HL-60/S4 (cell line): Measurements from ENCODE around the gene IFNA14.
"Not testable (repeated sequence)": the region's sequence is repeated elsewhere in the genome, so short reads cannot be mapped to it uniquely, and the experiment has no call there.

Experiments used
- in situ Hi-C: fragments of 300-500 bp; cut with MboI; formaldehyde crosslinking; loops from 2 replicates; pipeline ENCODE4 v1.14.3; 2022; ENCODE audit warnings: low sequenced_read_pairs

Gene IFNA14

GRCh38 chr9:21217211-21217610 is 22.6 kb downstream of the IFNA14 start, which contains the start of gene IFNA16:
Gene IFNA16, minus strand, starts transcription at chr9:21217311. Its CDS starts 6 bp downstream, at chr9:21217305.
- in situ Hi-C loops = not testable (repeated sequence)

- in situ Hi-C loops = not testable (repeated sequence)
Measured at GRCh38 chr9:21213411-21214326, 26.1 kb downstream of the IFNA14 start.

- in situ Hi-C loops = not testable (repeated sequence)
Measured at GRCh38 chr9:21212160-21212559, 27.6 kb downstream of the IFNA14 start.

- in situ Hi-C loops = not testable (repeated sequence)
Measured at GRCh38 chr9:21210782-21211181, 29.0 kb downstream of the IFNA14 start.

- in situ Hi-C loops = no loop called here
Measured at GRCh38 chr9:21210311-21210710, 29.5 kb downstream of the IFNA14 start.

- in situ Hi-C loops = not testable (repeated sequence)
Measured at GRCh38 chr9:21207043-21207442, 32.8 kb downstream of the IFNA14 start, which contains the start of gene IFNA10. Gene IFNA10, minus strand, starts transcription at chr9:21207143. Its CDS starts 46 bp downstream, at chr9:21207097.

GRCh38 chr9:21205204-21205603 is 34.6 kb downstream of the IFNA14 start:
- in situ Hi-C loops = no loop called here

GRCh38 chr9:21202105-21202504 is 37.7 kb downstream of the IFNA14 start, which contains the start of gene IFNA7:
Gene IFNA7, minus strand, starts transcription at chr9:21202205. Its CDS starts 40 bp downstream, at chr9:21202165.
- in situ Hi-C loops = not testable (repeated sequence)

GRCh38 chr9:21194867-21195776 is 44.7 kb downstream of the IFNA14 start:
- in situ Hi-C loops = not testable (repeated sequence)
